Left hindlimb (tissue), 1 donor: ENCODE measurements around the gene HELT.

Source experiments
- DNase-seq: peaks from one replicate; pipeline ENCODE4 v3.0.0-alpha.2; 2018

Gene HELT

GRCh38 chr4:185004562-185005218 is 13.6 kb upstream of the HELT start:
- DNase-seq: no peak

GRCh38 chr4:185005219-185005819 is 13.0 kb upstream of the HELT start:
- DNase-seq: peak; percentile 79

GRCh38 chr4:185011408-185011807 is 6.9 kb upstream of the HELT start:
- DNase-seq: no peak

GRCh38 chr4:185013417-185014125 is 4.7 kb upstream of the HELT start:
- DNase-seq: no peak

GRCh38 chr4:185015108-185015507 is 3.2 kb upstream of the HELT start:
- DNase-seq: no peak

- DNase-seq: no peak
These were observed 2.0 kb upstream of the HELT start for GRCh38 chr4:185016101-185016940.

- no peak for DNase-seq
These were observed 1.1 kb upstream of the HELT start for GRCh38 chr4:185016946-185017758.

- no peak for DNase-seq
These were observed 655 bp downstream of the HELT start for GRCh38 chr4:185018834-185019455.

GRCh38 chr4:185019456-185020292 is 1.4 kb downstream of the HELT start:
- no peak for DNase-seq

GRCh38 chr4:185020293-185020808 is 2.1 kb downstream of the HELT start:
- no peak for DNase-seq

GRCh38 chr4:185020863-185021761 is 2.8 kb downstream of the HELT start:
- DNase-seq: no peak

GRCh38 chr4:185023471-185023870 is 5.2 kb downstream of the HELT start:
- no peak for DNase-seq

GRCh38 chr4:185028625-185029024 is 10.3 kb downstream of the HELT start:
- no peak for DNase-seq

GRCh38 chr4:185031611-185032010 is 13.3 kb downstream of the HELT start:
- no peak for DNase-seq

- no peak for DNase-seq
These were observed 14.8 kb downstream of the HELT start for GRCh38 chr4:185033072-185033471.

GRCh38 chr4:185033950-185034349 is 15.7 kb downstream of the HELT start:
- no peak for DNase-seq

GRCh38 chr4:185035284-185035683 is 17.0 kb downstream of the HELT start:
- DNase-seq: no peak

GRCh38 chr4:185036019-185036418 is 17.7 kb downstream of the HELT start:
- DNase-seq: no peak

- DNase-seq: no peak
These were observed 18.6 kb downstream of the HELT start for GRCh38 chr4:185036842-185037241.
